Peyer's patch (tissue), 4 donors: ENCODE measurements around the gene SF1. TPM values are rescaled to one million over a fixed set of nuclear protein-coding genes. Genes with fewer than 3 reads are reported as not detected.

Experiments
- DNase-seq, 3 donors: peaks; one replicate each; pipeline ENCODE4 v3.0.0-alpha.2; 2017 to 2019
- H3K27ac ChIP-seq, 4 donors: fragments of 200-600 bp; sonication (generic); one replicate each; pipeline ENCODE4 v1.5.1; 2016 to 2019
- H3K27me3 ChIP-seq, 2 donors: fragments of 200-600 bp; sonication (generic); one replicate each; pipeline ENCODE4 v1.5.1; 2019
- H3K36me3 ChIP-seq, 3 donors: fragments of 200-600 bp; sonication (generic); one replicate each; pipeline ENCODE4 v1.5.1; 2016 to 2019
- H3K4me1 ChIP-seq, 4 donors: fragments of 200-600 bp; sonication (generic); one replicate each; pipeline ENCODE4 v1.5.1; 2016 to 2019
- H3K4me3 ChIP-seq, 4 donors: fragments of 200-600 bp; sonication (generic); 1 replicate in 3 of 4; 2 replicates in 1 of 4; pipeline ENCODE4 v1.5.1; 2016 to 2019; ENCODE audit warnings: mild to moderate bottlenecking in 1 of 4
- H3K9me3 ChIP-seq, 4 donors: fragments of 200-600 bp; sonication (generic); one replicate each; pipeline ENCODE4 v1.5.1; 2016 to 2019; ENCODE audit warnings: mild to moderate bottlenecking in 1 of 4
- CTCF ChIP-seq, 6 experiments: fragments of 450-650 bp in 4 of 6; fragments of 200-600 bp in 2 of 6; sonication (generic) in 1 of 6; IDR thresholded peaks; one replicate each; pipeline ENCODE4 v1.5.1; 2017 to 2019; ENCODE audit warnings: antibody characterized with exemption in 6 of 6, mild to moderate bottlenecking in 3 of 6, moderate library complexity in 1 of 6
- POLR2A ChIP-seq, 2 donors: fragments of 450-650 bp; IDR thresholded peaks; one replicate each; pipeline ENCODE4 v1.5.1; 2017; ENCODE audit warnings: antibody characterized with exemption in 2 of 2, mild to moderate bottlenecking in 2 of 2, moderate library complexity in 2 of 2
- total RNA-seq, 4 donors: library from RNA; depleted of rRNA; stranded (reverse); fragments of >200 nt; gene quantifications; one replicate each; pipeline ENCODE4 v1.1.0, GENCODE V29; 2016

The SF1 gene
- total RNA-seq, 4 donors from 2014 or later: 247 to 621 (median 392) TPM

- Histone ChIP-seq H3K4me1 (peaks cover 0 to 24% (median 16%) of the 10 kb centered on the region in 4 donors), H3K9me3 (no peaks in the 10 kb centered on the region), H3K27me3 (no peaks in the 10 kb centered on the region), H3K4me3 (no peak overlapping the region), H3K27ac (no peak overlapping the region), H3K36me3 (peaks cover 0 to 3% (median 0%) of the 10 kb centered on the region in 3 donors)
- TF ChIP-seq POLR2A (IDR thresholded peaks at IDR 0.05): no peak
- TF ChIP-seq CTCF (IDR thresholded peaks at IDR 0.05): no peak
- peak in 1 of 3 donors; percentile 34 for DNase-seq
Observed at GRCh38 chr11:64757549-64758329, 20.6 kb downstream of the SF1 start.

GRCh38 chr11:64755681-64756361, 22.5 kb downstream of the SF1 start:
- peaks cover 0 to 6% (median 5%) of the 10 kb centered on the region in 4 donors for H3K4me1 ChIP-seq
- no peaks in the 10 kb centered on the region for H3K9me3 ChIP-seq
- no peak overlapping the region for H3K4me3 ChIP-seq
- no peaks in the 10 kb centered on the region for H3K36me3 ChIP-seq
- peak in 1 of 3 donors; percentile 31 for DNase-seq
- TF ChIP-seq CTCF (IDR thresholded peaks at IDR 0.05) (no peak), POLR2A (IDR thresholded peaks at IDR 0.05) (no peak)
- H3K27ac ChIP-seq: no peak overlapping the region
- H3K27me3 ChIP-seq: no peaks in the 10 kb centered on the region

GRCh38 chr11:64754919-64755662, 23.3 kb downstream of the SF1 start:
- no peak for TF ChIP-seq CTCF (IDR thresholded peaks at IDR 0.05)
- no peaks in the 10 kb centered on the region for H3K27me3 ChIP-seq
- DNase-seq: peak in 1 of 3 donors; percentile 36

GRCh38 chr11:64754124-64754918, 24.0 kb downstream of the SF1 start:
- TF ChIP-seq CTCF (IDR thresholded peaks at IDR 0.05): no peak
- no peak for TF ChIP-seq POLR2A (IDR thresholded peaks at IDR 0.05)
- DNase-seq: peak in 1 of 3 donors; percentile 24
- Histone ChIP-seq H3K4me3 (no peak overlapping the region), H3K9me3 (no peaks in the 10 kb centered on the region), H3K4me1 (peaks cover 0 to 3% (median 0%) of the 10 kb centered on the region in 4 donors), H3K27ac (no peak overlapping the region), H3K36me3 (no peaks in the 10 kb centered on the region), H3K27me3 (no peaks in the 10 kb centered on the region)

More at GRCh38 chr11:64754919-64755662, 23.3 kb downstream of the SF1 start:
- no peak overlapping the region for H3K4me3 ChIP-seq
- H3K4me1 ChIP-seq: peaks cover 0 to 6% (median 1%) of the 10 kb centered on the region in 4 donors
- H3K27ac ChIP-seq: no peak overlapping the region
- no peaks in the 10 kb centered on the region for H3K9me3 ChIP-seq
- H3K36me3 ChIP-seq: no peaks in the 10 kb centered on the region
